BE2C (cell line): ENCODE results near the gene GALNS.
A peak's percentile ranks its signal among the peaks of the same experiment; 100 is the strongest.

Source experiments
- DNase-seq: peaks from one replicate; pipeline ENCODE4 v3.0.0-alpha.2; 2020
- H3K27me3 ChIP-seq: fragments of 250-450 bp; sonication (Bioruptor Pico); 2 replicates; pipeline ENCODE4 v1.5.1; 2020; ENCODE audit warnings: mild to moderate bottlenecking
- H3K36me3 ChIP-seq: fragments of 250-450 bp; sonication (Bioruptor Pico); 2 replicates; pipeline ENCODE4 v1.5.1; 2020; ENCODE audit warnings: mild to moderate bottlenecking
- H3K4me1 ChIP-seq: fragments of 250-450 bp; sonication (Bioruptor Pico); 2 replicates; pipeline ENCODE4 v1.5.1; 2020
- H3K4me3 ChIP-seq: 2 replicates; pipeline ENCODE4 v1.5.1; 2011; ENCODE audit warnings: low read depth, low read length
- H3K9me3 ChIP-seq: fragments of 250-450 bp; sonication (Bioruptor Pico); 2 replicates; pipeline ENCODE4 v1.5.1; 2020
- CTCF ChIP-seq: IDR thresholded peaks from 2 replicates; pipeline ENCODE4 v1.5.1; 2012; ENCODE audit warnings: mild to moderate bottlenecking, low read depth, low read length

GALNS gene

GRCh38 chr16:88840600-88841215 is 16.0 kb downstream of the GALNS start:
- no peaks in the 10 kb centered on the region for H3K4me1 ChIP-seq
- H3K9me3 ChIP-seq, result no peaks in the 10 kb centered on the region
- no peak for TF ChIP-seq CTCF
- no peak overlapping the region for H3K4me3 ChIP-seq
- no peaks in the 10 kb centered on the region for H3K27me3 ChIP-seq
- no peaks in the 10 kb centered on the region for H3K36me3 ChIP-seq
- no peak for DNase-seq

DNA sequence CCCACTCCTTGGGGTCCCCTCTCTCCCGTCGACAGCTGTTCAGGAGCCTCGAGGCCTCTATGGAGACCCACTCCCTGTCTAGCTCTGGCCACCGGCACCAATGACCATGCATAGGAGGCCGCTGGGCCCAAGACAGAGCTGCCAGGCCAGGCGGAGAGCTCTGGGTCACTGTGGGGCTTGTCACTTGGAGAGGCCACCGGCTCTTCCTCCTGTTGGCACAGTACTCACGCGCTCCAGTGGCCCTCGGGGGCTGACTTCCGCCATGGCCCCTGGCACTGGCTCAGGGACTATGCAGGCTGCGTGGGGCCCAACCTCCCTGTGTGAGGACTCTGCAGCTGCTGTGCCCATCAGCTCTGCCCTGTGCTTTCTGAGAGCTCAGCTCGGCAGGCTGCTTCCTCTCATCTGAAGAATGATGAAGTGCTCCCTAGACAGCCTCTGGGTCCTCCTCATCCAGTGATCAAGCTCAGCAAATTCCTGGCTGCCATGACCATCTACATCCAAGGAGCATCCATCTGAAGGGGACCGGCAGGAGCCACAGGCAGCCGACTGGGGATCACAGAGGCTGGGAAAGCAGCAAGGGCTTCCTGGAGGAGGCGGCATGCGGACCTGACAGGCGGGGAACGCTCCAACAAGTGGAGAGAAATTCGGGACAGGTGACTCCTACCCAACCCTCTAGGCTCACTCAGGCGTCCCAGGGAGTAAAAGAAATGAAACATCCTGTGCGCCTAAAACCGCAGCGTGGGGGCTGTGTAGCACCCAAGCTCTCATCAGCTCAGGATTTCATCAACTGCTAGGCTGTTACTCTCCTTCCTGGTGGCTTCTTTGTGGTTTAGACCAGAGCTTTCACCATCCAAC is 16.8 kb downstream of the GALNS start:
- H3K4me1 ChIP-seq, result no peaks in the 10 kb centered on the region
- H3K27me3 ChIP-seq, result no peaks in the 10 kb centered on the region
- TF ChIP-seq CTCF, result no peak
- H3K36me3 ChIP-seq, result no peaks in the 10 kb centered on the region
- DNase-seq, result no peak
- H3K9me3 ChIP-seq, result no peaks in the 10 kb centered on the region
- H3K4me3 ChIP-seq, result no peak overlapping the region

DNA sequence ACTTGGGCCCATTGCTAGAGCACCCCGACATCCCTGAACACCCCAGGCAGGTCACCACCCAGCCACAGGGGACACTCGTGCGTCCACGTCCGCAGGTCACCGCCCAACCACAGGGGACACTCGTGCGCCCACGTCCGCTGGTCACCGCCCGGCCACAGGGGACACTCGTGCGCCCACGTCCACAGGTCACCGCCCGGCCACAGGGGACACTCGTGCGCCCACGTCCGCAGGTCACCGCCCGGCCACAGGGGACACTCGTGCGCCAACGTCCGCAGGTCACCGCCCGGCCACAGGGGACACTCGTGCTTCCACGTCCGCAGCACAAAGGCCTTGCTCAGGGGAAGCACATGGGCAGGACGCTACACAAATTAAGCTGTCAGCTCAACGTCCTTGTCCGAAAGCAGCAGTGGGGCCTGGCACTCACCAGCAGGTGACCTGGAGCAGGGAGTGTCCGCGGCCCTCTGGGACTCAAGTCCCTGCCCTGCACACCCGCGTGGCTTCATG is 17.7 kb downstream of the GALNS start:
- Histone ChIP-seq H3K27me3 (no peaks in the 10 kb centered on the region), H3K36me3 (no peaks in the 10 kb centered on the region), H3K9me3 (no peaks in the 10 kb centered on the region), H3K4me3 (no peak overlapping the region), H3K4me1 (no peaks in the 10 kb centered on the region)
- no peak for DNase-seq
- TF ChIP-seq CTCF, result 0 out of 2 replicates have a peak, but pooled peaks have one; percentile 13

GRCh38 chr16:88838566-88838965 is 18.2 kb downstream of the GALNS start:
- DNase-seq, result no peak
- no peak for TF ChIP-seq CTCF
- H3K4me1 ChIP-seq, result no peaks in the 10 kb centered on the region
- H3K9me3 ChIP-seq, result no peaks in the 10 kb centered on the region
- H3K27me3 ChIP-seq, result no peaks in the 10 kb centered on the region
- H3K36me3 ChIP-seq, result no peaks in the 10 kb centered on the region
- no peak overlapping the region for H3K4me3 ChIP-seq

- no peak for DNase-seq
- Histone ChIP-seq H3K4me1 (no peaks in the 10 kb centered on the region), H3K36me3 (no peaks in the 10 kb centered on the region), H3K4me3 (no peak overlapping the region), H3K9me3 (no peaks in the 10 kb centered on the region), H3K27me3 (no peaks in the 10 kb centered on the region)
- no peak for TF ChIP-seq CTCF
These were observed 18.9 kb downstream of the GALNS start for GRCh38 chr16:88837806-88838205.

GRCh38 chr16:88836791-88837190 is 20.0 kb downstream of the GALNS start:
- TF ChIP-seq CTCF, result no peak
- Histone ChIP-seq H3K36me3 (no peaks in the 10 kb centered on the region), H3K9me3 (no peaks in the 10 kb centered on the region), H3K4me3 (no peak overlapping the region), H3K27me3 (no peaks in the 10 kb centered on the region), H3K4me1 (no peaks in the 10 kb centered on the region)
- no peak for DNase-seq
